Activated T-cell treated with anti-CD3 and anti-CD28 coated beads for 48 hours (primary cell): ENCODE measurements around the gene TRAF6.
A peak's percentile ranks its signal among the peaks of the same experiment; 100 is the strongest.
"Not testable (repeated sequence)": the region's sequence is repeated elsewhere in the genome, so short reads cannot be mapped to it uniquely, and the experiment has no call there.

Experiments used
- DNase-seq: peaks from one replicate; pipeline ENCODE4 v3.0.0-alpha.2; 2020; ENCODE audit warnings: low read depth

Gene TRAF6

GRCh38 chr11:36509694-36510593 lies at the start of gene TRAF6:
Gene TRAF6 (minus strand): TSS chr11:36510272. CDS start chr11:36501515, 8,757 bp downstream.
- DNase-seq: peak; percentile 88

GRCh38 chr11:36558571-36559413 lies 48.7 kb upstream of the TRAF6 start:
- no peak for DNase-seq

- DNase-seq: no peak
Observed at GRCh38 chr11:36557991-36558390, 47.9 kb upstream of the TRAF6 start.

- not testable (repeated sequence) for DNase-seq
Observed at GRCh38 chr11:36557390-36557789, 47.3 kb upstream of the TRAF6 start.

- DNase-seq: no peak
Observed at GRCh38 chr11:36550385-36551115, 40.5 kb upstream of the TRAF6 start.

GRCh38 chr11:36540998-36541397 lies 30.9 kb upstream of the TRAF6 start:
- no peak for DNase-seq

- DNase-seq: no peak
Observed at GRCh38 chr11:36534276-36534840, 24.3 kb upstream of the TRAF6 start.

GRCh38 chr11:36532941-36533601 lies 23.0 kb upstream of the TRAF6 start:
- DNase-seq: no peak

- no peak for DNase-seq
Observed at GRCh38 chr11:36530840-36531239, 20.8 kb upstream of the TRAF6 start.

- DNase-seq: no peak
Observed at GRCh38 chr11:36513965-36514364, 3.9 kb upstream of the TRAF6 start.

GRCh38 chr11:36512016-36512415 lies 1.9 kb upstream of the TRAF6 start:
- DNase-seq: no peak

- not testable (repeated sequence) for DNase-seq
Observed at GRCh38 chr11:36511062-36511461, 990 bp upstream of the TRAF6 start.

- DNase-seq: no peak
Observed at GRCh38 chr11:36510594-36510942, 496 bp upstream of the TRAF6 start.

GRCh38 chr11:36509201-36509639 lies 852 bp downstream of the TRAF6 start:
- no peak for DNase-seq

GRCh38 chr11:36508743-36509142 lies 1.3 kb downstream of the TRAF6 start:
- DNase-seq: no peak

- DNase-seq: no peak
Observed at GRCh38 chr11:36507824-36508489, 2.1 kb downstream of the TRAF6 start.

- no peak for DNase-seq
Observed at GRCh38 chr11:36501236-36501635, 8.8 kb downstream of the TRAF6 start.

GRCh38 chr11:36500315-36500721 lies 9.8 kb downstream of the TRAF6 start:
- DNase-seq: no peak

GRCh38 chr11:36499315-36499714 lies 10.8 kb downstream of the TRAF6 start:
- no peak for DNase-seq

- DNase-seq: no peak
Observed at GRCh38 chr11:36498721-36499120, 11.4 kb downstream of the TRAF6 start.

GRCh38 chr11:36493332-36493731 lies 16.7 kb downstream of the TRAF6 start:
- DNase-seq: no peak
